ENCODE results near the gene GMPS.
"Not testable (repeated sequence)": the region's sequence is repeated elsewhere in the genome, so short reads cannot be mapped to it uniquely, and the experiment has no call there.

GMPS gene

DNA sequence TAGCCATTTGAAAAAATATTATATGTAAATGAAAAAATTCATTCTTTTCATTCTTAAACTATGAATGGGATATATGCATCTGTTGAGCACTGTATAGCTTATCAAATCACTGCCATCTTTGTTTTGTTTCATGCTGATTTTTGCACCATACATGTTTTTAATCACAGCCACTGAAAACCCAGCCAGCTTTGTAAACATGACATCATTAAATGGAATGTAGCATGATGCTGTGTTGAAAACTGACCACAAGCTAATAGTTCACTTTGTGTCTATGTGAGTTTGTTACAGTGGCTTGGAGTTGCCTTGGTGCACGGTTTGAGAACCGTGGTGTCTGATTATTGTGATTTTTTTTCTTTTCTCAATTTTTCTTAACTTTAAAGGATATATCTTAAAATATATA lies 75.7 kb downstream of the GMPS start:
- DNase-seq, result no peak

DNA sequence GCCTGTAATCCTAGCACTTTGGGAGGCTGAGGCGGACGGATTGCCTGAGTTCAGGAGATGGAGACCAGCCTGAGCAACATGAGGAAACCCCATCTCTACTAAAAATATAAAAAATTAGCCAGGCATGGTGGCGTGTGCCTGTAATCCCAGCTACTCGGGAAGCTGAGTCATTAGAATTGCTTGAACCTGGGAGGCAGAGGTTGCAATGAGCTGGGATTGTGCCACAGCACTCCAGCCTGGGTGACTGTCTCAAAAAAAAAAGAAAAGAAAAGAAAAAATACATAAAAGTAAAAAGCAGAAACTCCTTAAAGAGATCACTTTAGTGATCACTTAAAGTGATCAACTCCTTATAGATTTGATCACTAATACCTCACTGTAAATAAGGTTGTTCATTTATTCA lies 78.0 kb downstream of the GMPS start:
- DNase-seq, result no peak

DNA sequence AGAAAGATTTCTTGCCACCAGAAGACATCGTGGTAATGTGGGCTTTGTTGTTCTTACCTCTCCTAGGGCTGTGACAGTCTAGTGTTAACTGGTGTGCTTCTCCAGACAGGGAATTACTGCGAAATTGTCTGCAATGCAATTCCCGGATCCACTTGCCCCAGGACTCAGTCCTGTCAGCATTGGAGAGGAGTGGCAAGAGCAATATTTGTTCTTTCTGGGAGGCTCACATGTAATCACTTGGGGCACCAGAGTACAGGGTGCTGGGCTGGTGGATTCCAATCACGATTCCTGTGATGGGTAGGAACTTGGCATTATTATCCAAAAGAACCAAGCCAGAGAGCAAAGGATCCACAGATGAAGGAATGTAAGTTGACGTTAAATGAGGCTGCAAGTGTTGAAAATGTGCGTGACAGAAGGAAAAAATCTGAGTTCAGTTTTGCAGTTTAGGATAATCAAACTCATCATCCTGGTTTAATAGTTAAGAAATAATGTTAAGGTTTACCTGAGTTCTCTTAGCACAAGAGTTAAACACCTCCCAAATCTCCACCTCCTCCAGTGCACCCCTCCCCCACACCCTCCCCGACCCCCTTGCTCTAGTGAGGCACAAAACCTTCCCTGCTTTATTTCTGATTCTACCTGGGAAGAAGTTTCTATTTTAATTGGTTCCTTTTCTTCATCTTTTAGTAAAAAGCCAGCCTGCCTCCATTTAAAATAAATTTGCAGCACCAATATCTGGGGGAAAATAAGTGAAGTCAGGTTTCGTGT lies 79.2 kb downstream of the GMPS start:
- no peak for DNase-seq

DNA sequence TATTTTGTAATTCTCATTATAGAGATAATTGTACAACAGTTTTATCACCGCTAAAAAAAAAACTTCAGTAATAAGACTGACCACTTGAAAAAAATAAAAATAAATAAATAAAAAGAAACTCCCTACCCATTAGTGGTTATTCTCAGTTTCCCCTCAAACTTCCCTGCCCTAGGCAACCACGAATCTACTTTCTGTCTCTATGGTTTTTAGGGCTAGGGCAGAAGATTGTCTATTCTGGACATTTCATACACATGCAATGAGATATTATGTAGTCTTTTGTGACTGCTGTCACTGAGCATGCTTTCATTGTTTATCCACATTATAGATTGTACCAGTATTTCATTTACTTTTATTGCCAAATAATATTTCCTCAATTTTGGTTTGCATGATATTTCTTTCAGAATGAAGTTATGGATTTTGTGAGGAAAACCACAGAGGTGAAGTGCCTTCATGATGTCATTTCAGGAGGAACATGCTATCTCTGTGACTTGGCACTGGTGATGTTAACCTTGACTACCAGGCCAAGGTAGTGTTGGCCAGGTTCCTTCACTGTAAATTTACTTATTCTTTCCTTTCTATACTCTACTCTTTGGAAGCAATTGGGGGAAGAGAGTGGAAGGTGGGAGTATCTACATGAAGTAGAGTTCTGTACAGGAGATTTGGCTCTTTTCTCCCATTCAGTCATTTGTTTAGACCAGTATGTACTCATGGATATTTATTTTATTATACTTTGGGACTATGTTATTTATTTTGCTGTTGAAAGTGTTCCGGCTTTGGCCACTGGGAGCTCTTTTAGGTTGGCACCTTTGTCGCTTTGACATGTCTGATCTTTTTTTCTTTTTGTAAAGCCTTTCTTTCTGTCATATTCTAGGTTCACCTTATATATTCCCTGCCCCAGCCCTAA lies 86.3 kb downstream of the GMPS start:
- no peak for DNase-seq

DNA sequence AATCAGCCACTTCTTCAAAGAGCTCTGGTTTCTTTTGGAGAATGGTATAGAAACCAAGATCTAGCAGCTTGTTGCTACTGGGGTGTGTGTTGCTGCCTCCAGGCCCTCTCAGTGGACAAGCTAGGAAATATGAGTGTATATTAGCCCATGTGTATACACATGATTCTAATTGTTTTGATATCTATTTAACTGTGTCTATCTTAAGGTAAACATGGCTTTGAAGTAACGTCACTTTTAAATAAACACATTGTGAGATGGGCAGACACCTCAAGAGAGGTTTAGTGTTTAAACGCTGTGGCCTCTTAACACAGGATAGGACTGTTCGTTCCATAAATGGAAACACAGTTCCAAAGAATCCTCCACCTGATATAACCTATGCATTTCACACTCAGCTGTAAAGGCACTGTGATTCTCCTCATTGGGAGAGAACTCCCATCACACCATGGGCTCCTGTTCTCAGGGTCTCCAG lies 87.0 kb downstream of the GMPS start:
- DNase-seq, result no peak

DNA sequence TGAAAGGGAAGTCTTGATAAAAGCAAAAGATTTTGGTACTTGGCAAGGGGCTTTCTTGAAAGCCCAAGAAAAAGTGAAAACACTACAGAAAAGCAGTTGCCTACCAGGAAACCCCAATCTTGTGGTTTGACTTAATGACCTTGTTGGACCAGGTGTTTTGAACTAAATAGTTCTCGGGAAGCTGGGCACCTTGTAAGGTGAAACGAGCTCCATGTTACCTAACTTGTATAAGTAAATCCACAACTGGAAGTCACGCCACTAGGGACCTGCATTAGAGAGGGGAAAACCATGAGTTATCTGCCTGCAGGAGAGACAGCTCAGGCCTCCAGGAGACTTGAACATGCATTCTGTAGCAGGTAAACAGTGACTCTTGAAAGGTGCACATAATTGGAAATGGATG lies 88.2 kb downstream of the GMPS start:
- DNase-seq, result no peak

DNA sequence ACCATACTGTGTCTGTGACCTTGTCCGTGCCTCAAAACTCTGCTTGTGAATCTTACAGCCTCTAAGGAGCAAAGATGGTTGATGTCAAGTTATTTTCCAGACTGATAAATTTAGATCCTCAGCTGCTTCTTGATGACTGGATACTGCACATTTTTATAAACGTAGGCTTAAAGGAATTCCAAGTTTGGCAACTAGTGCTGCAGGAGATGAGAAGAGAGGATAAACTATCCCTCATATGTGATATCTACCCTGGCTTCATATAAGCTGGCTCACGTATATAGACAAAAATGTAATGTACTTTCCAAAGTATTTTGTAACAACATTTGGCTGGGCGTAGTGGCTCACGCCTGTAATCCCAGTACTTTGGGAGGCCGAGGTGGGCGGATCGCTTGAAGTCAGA lies 89.6 kb downstream of the GMPS start:
- no peak for DNase-seq

DNA sequence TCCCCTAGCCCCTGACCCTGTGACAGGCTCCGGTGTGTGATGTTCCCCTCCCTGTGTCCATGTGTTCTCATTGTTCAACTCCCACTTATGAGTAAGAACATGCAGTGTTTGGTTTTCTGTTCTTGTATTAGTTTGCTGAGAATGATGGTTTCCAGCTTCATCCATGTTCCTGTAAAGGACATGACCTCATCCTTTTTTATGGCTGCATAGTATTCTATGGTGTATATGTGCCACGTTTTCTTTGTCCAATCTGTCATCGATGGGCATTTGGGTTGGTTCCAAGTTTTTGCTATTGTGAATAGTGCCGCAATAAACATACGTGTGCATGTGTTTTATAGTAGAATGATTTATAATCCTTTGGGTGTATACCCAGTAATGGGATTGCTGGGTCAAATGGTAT lies 90.6 kb downstream of the GMPS start:
- DNase-seq, result not testable (repeated sequence)

DNA sequence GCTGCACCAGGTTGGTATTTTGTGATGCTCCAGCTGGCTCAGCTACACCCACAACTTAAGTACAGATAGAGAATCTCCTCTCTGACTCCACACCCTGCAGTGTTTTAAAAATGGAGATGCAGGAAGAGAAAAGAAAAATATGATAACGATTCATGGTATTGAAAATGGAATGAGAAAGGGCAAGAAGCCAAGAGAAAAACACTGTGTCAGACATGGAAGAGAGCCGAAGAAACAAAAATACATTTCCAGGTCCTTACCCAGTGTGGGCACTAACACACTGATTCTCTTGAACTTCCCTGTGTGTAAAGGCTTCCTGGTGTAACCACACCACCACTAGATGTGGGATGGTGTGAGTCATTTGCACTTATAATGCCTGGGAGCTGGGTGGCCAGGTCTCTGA lies 93.1 kb downstream of the GMPS start:
- DNase-seq, result no peak

DNA sequence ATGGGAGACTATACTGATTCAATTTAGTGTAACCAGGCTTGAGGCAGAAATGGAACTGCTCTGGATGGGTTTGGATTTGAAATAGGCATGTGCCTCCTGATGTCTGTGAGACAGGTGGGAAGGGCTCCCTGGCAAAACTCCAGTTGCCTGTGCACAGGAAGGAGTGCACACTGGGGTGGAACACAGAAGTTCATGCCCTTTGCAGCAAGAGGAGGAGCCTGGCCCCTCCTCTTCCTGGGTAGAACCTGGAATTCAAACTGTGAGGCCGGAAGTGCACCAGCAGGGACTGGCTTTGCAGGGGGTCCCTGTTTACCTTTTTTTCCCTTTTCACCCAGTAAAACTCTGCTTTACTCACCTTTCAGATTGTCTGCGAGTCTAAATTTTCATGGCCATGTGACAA lies 99.9 kb downstream of the GMPS start:
- DNase-seq, result no peak

DNA sequence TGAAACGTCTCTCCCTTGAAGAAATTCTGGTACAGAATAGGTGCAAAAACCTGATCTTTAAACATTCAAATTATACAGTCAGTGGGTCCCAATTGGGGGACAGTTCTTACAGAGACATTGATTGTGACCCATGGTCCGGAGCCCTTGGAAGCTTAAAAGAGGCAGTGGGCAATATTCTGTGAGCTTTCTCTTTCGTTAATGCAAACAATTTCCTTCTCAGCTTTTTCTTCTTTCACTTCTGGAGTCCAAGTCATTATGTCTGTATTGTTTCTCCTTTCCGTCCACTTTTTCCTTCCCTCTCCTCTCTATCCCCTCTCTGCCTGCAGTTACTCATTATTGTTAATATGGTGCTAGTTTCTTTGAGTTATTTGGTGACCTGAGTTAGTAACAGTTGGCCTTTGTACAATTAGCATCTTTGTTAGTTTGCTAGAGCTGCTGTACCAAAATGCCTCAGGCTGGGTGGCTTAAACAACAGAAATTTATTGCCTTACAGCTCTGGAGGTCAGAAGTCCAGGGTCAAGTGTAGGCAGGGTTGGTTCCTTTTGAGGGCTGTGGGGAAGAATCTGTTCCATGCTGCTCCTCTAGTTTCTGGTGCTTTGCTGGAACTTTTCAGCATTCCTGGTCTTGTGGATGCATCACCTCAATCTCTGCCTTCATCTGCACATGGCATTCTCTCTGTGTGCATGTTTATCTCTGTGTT lies 102.6 kb downstream of the GMPS start:
- DNase-seq, result no peak

DNA sequence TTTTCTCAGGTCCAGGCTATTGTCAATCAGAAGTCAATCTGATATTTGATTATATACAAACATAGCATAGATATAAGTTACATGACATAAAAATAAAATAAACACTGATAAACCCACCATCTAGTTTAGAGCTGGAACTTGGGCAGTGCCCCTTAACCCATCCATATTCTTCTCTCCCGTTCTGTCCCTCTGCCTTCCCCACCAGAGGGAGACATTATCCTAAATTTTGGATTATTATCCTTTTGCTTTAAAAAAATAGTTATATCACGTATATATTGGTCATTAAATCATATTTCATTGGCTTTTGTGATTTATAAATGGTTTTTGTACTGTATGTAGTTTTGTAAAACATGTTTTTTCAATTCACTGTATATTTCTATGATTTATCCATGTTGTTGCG lies 107.9 kb downstream of the GMPS start:
- DNase-seq, result no peak

DNA sequence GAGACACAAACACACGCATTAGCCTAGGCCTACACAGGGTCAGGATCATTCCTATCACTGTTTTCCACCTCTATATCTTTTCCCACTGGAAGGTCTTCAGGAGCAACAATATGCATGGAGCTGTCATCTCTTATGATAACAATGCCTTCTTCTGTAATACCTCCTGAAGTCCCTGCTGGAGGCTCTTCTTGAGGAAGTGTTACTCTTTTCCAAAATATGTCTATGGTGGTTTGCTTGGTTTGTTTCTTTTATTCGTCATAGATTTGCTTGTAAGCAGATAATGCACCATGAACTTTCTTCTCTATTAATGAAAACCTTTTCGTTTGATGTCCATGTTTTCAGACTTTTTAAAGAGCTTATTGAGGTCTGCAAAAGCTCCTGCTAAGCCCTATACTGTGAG lies 109.3 kb downstream of the GMPS start:
- no peak for DNase-seq

DNA sequence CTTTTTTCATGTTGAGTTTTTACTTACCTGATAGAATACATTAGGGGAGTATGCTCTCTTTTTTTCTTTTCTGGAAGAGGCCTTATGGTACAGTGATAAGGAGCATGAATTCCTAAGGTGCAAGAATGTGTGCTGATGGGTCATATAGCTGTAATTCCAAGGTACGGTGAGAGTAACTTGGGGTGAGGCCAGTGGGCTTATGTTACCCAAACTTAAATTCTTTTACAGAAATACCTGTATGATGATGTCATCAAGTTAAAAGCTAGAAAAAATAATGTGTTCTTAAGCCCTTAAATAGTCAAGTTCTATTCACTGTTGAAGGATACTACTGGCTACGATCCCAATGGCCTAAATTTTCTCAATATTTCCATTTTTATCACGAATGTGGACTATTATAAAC lies 111.2 kb downstream of the GMPS start:
- DNase-seq, result no peak

DNA sequence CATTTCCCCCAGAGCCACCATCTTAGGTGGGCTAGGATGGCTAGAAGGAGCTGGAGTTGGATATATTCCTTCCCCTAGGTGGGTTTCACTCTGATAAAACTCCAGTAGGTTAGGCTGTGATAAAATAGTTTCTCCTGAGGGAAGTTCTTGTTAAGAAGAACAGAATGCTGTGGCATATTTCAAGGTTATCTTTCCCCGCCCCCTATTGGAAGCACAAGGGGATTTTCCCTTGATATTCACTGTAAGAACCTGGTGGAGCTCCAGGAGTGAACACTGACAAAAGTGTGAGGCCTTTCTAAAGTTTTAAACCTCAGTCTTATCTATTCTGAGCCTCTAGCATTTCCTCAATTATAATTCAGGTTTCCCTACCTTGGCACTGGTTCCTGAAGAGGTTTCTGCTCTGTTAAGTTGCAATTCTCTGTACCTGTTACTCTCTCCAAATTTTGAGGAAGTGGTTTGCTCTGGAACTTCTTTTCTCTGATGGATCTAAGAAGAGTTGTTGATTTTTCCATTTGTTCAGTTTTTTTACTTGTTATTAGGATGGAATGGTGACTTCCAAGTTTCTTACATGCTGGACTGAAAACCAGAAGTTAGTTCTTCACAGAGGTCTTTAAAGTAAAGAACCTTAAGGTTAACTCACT lies 113.5 kb downstream of the GMPS start:
- DNase-seq, result no peak

DNA sequence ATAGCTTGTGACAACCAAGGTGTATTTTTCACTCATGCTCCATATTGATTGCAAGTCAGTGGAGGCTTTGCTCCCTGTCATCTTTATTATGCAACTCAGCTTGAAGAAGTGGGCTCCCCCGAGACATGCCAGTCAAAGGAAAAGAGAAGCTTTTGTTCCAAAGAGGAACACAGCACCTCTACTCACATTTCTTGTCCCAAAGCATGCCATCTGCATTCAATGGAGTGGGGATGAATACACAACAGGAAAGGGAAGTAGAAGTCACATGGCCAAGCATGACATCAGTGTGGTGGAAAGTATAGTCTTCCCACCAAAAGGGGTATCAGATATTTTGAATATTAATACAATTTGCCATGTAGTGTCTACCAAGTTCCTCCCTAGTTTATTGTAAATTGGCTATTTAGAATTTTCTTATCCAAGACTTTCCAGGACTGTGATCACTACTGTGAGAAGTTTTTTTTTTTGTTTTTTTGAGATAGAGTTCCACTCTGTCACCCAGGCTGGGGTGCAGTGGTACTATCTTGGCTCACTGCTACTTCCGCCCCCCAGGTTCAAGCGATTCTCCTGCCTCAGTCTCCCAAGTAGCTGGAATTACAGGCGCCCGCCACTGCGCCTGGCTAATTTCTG lies 114.5 kb downstream of the GMPS start:
- no peak for DNase-seq

DNA sequence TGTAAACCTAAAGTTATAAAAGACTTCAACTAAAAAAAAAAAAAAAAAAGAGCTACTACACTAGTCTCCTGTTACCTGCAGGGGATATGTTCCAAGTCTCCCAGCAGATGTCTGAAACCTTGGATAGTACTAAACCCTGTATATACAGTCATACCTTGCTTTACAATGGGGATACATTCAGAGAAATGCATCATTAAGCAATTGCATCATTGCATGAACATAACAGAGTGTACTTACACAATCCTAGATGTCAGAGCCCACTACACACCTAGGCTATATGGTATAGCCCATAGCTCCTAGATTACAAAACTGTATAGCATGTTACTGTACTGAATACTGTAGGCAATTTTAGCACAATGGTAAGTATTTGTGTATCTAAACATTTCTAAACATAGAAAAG lies 119.1 kb downstream of the GMPS start:
- DNase-seq, result no peak

DNA sequence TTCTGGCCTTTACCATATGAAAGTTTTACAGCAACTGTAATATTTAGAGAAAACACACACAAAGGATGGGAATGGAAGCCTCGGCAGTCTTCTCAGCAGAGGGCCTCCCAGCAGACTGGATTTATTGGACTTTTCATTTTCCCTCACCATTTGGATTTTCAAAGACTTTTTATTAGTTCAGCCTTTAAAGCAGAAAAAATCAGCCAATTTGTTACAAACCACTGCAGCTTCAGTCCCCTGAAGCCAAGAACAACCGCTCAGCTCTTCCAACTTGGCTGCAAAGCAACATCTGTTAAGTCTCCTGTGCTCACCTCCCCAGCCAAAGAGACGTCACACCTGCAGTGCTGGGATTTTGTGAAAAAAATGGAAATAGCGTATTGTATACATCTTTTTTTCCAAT lies 120.8 kb downstream of the GMPS start:
- no peak for DNase-seq

DNA sequence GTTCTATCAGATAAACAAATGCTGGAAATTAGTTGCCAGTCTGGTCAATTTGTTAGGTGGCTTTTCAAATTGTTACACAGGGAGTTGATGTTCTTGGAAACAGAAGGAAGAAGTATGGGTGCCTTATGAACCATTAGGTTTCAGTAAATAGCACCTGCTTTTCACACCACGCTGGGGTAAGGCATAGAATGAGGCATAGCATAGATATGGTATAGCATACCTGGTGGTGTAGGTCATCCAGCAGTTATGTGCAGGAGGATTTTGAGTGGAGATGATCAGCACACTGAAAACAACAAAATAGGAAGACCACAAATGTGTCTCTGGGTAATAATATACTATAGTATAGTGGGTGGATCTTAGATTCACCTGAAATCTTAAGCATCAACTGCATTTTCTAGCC lies 121.4 kb downstream of the GMPS start:
- DNase-seq, result no peak
